Measurements from ENCODE around the gene ZNF862. TPM values are rescaled to one million over a fixed set of nuclear protein-coding genes. Genes with fewer than 3 reads are reported as not detected.

The ZNF862 gene
- polyA plus RNA-seq, 1 donor from 2014 or later: 4.3 TPM

DNA sequence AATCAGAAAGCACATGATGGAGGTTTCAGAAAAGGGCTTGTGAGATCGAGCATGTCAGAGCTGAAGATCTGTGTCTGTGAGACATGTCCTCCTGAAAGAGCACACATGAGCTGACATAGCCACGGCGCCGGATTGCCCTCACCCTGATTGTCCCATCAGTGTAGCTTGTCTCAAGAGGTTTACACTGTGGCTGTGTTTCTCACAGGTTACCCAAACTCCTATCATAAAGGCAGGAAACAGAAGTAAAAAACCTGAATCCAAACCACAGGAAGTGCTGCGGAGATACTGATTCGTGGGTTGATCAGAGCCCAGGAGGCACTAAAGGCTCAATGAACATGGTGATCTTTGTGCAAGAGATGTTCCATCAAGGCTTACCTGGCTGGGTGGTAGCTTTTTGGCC is 31.7 kb downstream of the ZNF862 start:
- H3K4me1 Mint-ChIP-seq: peaks cover 12 to 27% (median 20%) of the 10 kb centered on the region in 3 donors
- no peaks in the 10 kb centered on the region for H3K9me3 Mint-ChIP-seq
- peak overlapping the region in 2 of 4 donors; percentile 2 to 30 for H3K4me3 Mint-ChIP-seq
- peak overlapping the region in 2 of 3 donors; percentile 78 to 82 for H3K27ac Mint-ChIP-seq
- no peaks in the 10 kb centered on the region for H3K27me3 Mint-ChIP-seq
- H3K36me3 Mint-ChIP-seq: no peaks in the 10 kb centered on the region

DNA sequence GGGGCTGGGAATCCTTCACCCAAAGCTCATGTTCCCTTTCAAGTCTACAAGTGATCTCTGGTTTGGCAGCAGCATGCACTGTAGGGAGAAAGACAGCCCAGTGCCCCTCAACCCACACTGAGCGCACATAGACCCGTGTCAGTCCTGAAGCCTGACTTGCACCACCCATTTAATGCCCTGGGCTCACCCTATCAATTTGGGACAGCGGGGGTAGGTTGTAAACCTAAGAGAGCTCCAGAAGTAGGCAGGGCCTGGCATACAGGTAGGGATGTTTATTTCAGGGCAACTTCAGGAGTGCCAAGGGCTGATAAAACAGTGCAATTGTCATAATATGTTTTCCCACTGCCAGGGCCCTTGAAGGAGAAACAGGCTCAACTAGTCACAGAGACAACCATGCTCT is 32.1 kb downstream of the ZNF862 start:
- Mint-ChIP-seq H3K27me3 (no peaks in the 10 kb centered on the region), H3K36me3 (no peaks in the 10 kb centered on the region), H3K4me1 (peaks cover 12 to 30% (median 24%) of the 10 kb centered on the region in 3 donors), H3K9me3 (no peaks in the 10 kb centered on the region), H3K27ac (peak overlapping the region in 1 of 3 donors; percentile 82), H3K4me3 (peak overlapping the region in 1 of 4 donors; percentile 2)

DNA sequence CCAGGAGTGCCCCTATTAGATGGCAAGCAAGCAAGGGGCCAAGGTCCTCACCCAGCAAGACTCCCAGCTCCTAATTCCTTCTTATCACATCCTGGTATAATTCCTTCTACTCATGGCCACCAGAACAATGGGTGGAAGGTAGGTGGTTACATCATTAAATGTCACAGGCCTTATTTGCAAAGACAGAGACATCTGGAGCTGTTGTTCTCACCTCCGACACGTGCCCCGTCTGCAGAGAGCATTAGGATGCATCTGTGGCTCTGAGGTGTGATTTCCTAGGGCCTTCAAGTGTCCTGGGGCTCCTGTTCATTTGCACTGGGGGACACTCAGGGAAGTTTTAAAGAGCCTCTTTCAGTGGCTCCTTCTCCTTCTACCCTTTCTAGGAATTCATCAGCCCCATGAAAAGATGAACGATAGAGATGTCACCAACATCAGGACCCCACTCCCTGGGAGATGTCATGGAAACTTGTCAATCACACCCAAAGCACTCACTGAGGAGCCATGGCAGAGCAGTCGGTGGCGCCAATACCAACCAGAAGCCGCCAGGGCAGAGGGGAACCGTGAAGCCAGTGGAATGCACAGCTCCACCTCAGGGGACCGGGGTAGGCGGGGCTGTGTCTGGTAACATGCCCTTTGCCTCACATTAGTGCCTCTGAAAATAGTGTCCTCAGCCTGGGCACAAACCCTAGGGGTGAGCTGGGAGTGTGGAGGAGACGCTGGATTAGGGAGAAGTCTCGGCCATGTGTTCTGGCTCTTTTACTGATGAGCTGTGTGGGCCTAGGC is 32.7 kb downstream of the ZNF862 start:
- H3K4me1 Mint-ChIP-seq: peaks cover 14 to 35% (median 26%) of the 10 kb centered on the region in 3 donors
- peak overlapping the region in 1 of 3 donors; percentile 50 for H3K27ac Mint-ChIP-seq
- no peaks in the 10 kb centered on the region for H3K36me3 Mint-ChIP-seq
- H3K4me3 Mint-ChIP-seq: peak overlapping the region in 2 of 4 donors; percentile 12 to 63
- no peaks in the 10 kb centered on the region for H3K9me3 Mint-ChIP-seq
- no peaks in the 10 kb centered on the region for H3K27me3 Mint-ChIP-seq

DNA sequence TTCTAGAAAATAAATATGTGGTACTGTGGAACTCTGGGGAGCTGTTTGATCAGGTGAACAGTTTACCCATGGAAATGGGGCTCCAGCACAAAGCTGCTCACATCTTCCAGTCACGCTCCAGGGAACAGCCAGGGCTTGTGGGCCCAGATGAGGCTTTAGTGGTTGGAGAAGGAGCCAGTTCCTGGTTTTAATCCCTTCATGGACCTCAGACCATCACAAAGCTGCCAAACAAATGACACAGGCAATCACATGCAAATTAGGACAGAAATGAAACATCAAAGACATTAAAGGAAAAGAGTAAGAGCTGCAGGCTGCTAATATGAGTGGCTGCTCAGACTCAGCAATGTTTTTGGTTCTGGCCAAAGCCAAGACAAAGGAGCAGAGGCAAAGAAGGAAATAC is 33.4 kb downstream of the ZNF862 start:
- Mint-ChIP-seq H3K9me3 (no peaks in the 10 kb centered on the region), H3K27ac (peak overlapping the region in 2 of 3 donors; percentile 23 to 89), H3K27me3 (no peaks in the 10 kb centered on the region), H3K4me1 (peaks cover 14 to 35% (median 26%) of the 10 kb centered on the region in 3 donors), H3K36me3 (no peaks in the 10 kb centered on the region), H3K4me3 (peak overlapping the region in 2 of 4 donors; percentile 63)

DNA sequence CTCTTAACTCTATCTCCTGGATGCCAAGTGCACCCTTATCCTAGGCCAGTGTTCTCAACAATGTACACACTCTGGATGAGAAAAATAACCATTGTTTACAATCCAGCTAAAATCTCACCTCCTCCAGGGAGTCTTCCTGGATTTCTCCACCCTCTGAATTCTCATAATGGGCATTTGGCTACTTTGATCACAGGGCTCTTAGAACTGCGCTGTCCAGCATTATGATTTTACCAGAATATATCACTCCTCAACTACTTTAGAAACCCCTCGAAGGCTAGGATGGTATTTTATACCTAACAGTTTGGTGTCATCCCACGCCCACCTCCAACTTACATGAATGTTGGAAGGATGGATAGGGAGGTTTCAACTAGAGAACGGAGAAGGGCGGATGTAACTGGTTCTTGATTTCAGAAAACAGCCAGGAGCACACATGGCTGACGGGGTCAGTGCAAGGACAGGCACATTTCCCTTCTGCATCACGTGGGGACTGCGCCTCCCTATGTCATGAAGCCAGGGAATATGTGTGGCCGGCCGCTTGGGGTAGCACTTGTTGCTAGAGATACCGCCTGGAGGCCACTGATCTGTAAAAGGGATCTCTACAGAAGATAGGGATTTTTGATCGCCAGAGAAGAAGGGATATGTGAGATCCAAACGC is 34.4 kb downstream of the ZNF862 start:
- Mint-ChIP-seq H3K4me1 (peaks cover 14 to 34% (median 26%) of the 10 kb centered on the region in 3 donors), H3K9me3 (no peaks in the 10 kb centered on the region), H3K27ac (peak overlapping the region in 2 of 3 donors; percentile 24 to 89), H3K27me3 (no peaks in the 10 kb centered on the region), H3K36me3 (no peaks in the 10 kb centered on the region), H3K4me3 (peak overlapping the region; percentile 84 to 97 (median 92))

DNA sequence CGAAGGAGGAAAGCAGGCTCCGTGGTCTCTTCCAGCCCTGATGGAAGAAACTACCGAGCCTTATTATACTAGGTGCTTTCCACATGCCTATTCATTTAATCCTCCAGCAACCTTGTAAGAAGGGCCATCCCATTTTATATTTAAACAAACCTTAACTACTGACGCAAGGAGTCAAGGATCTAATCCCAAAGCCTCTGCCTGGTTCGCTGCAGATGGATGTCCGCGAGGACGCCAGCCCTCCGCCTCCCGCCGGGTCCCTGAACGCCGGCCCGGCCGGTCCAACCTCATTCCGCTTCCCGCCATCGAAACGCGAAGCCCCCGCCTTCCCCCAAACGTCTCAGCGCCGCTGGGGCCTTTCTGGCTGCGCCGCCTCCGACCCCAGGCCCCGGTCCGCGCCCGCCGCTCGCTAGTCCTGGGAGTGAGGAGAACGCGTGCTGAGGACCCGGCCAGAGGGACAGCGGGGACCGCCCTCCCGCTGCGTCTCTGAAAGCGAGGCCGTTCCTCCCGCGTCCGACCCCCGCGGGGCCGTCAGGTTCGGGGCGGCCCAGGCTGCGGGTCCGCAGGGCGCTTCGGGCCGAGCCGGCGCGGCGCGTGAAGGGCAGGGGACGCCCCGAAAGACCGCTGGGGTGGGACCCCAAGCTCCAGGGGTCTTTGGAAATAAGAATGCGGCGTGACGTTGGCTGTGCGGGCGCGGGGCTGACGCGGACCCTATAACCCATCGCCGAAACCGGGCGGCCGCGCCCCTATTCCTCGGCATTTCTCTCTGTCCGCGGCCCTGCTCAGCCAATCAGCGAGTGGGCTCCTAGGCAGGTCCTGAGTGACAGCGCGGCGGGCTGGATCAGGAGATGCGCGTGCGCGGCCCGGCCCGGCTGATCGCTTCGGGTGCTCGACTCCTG is 35.1 kb downstream of the ZNF862 start, which contains the start of gene ATP6V0E2:
TSS of gene ATP6V0E2 (plus strand) at position 896 of the 896 bp plus-strand sequence. CDS start 97 bp downstream, outside the sequence.
- peaks cover 14 to 34% (median 26%) of the 10 kb centered on the region in 3 donors for H3K4me1 Mint-ChIP-seq

DNA sequence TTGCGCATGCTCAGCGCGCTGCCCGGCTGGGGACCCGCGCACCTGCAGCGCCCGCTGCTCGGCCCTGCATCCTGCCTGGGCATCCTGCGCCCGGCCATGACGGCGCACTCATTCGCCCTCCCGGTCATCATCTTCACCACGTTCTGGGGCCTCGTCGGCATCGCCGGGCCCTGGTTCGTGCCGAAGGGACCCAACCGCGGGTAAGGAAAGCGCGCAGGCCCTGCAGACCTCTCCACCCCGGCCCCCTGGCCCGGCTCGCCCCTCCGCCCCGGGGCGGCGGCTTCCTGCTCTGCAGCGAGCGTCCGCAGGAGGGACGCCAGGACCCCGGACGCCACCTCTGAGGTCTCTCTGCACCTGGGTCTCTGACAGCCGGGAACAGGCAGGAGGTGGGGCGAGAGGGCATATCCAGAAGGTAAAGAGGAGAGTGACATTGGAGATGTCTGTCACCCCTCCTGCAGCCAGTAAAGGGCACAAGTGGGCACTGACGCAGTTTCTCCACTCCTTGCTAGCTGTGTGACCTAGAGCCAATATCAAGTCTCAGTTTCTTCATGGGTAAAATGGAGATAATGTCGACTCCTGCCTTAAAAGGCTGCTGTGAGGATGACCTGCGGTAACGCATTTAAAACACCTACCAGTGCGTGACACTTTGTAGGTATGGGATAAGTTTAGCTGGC is 35.9 kb downstream of the ZNF862 start:
- Mint-ChIP-seq H3K36me3 (no peaks in the 10 kb centered on the region), H3K4me1 (peaks cover 14 to 30% (median 26%) of the 10 kb centered on the region in 3 donors), H3K9me3 (no peaks in the 10 kb centered on the region), H3K27me3 (no peaks in the 10 kb centered on the region), H3K27ac (peak overlapping the region; percentile 63 to 90 (median 64)), H3K4me3 (peak overlapping the region; percentile 89 to 97 (median 96))

More for the DNA sequence above, 35.1 kb downstream of the ZNF862 start, which contains the start of gene ATP6V0E2:
- Mint-ChIP-seq H3K36me3 (no peaks in the 10 kb centered on the region), H3K9me3 (no peaks in the 10 kb centered on the region), H3K4me3 (peak within 1 kb of the TSS; percentile 89 to 97 (median 96)), H3K27me3 (no peaks in the 10 kb centered on the region), H3K27ac (peak within 1 kb of the TSS; percentile 63 to 90 (median 64))

DNA sequence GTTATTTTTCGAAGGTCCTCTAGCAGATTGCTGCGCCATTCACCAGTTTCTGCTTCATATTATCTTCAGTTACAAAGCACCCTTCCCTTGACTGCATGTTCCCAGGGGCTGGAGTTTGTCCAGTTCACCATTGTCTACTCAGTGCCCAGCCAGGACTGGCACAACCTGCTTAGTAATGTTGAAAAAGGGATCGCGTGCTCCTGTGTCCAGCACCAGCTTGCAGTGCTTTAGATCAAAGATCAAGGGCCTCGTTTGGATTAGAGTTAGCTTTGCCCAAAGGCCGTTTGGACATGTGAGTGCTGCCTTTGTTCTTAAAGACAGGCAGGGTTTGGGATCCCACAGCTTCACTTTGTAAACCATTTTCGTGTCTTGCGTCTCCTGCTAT is 36.5 kb downstream of the ZNF862 start:
- H3K27me3 Mint-ChIP-seq: no peaks in the 10 kb centered on the region
- peak overlapping the region; percentile 89 to 97 (median 96) for H3K4me3 Mint-ChIP-seq
- peaks cover 12 to 27% (median 25%) of the 10 kb centered on the region in 3 donors for H3K4me1 Mint-ChIP-seq
- no peaks in the 10 kb centered on the region for H3K36me3 Mint-ChIP-seq
- peak overlapping the region in 2 of 3 donors; percentile 51 to 90 for H3K27ac Mint-ChIP-seq
- no peaks in the 10 kb centered on the region for H3K9me3 Mint-ChIP-seq

DNA sequence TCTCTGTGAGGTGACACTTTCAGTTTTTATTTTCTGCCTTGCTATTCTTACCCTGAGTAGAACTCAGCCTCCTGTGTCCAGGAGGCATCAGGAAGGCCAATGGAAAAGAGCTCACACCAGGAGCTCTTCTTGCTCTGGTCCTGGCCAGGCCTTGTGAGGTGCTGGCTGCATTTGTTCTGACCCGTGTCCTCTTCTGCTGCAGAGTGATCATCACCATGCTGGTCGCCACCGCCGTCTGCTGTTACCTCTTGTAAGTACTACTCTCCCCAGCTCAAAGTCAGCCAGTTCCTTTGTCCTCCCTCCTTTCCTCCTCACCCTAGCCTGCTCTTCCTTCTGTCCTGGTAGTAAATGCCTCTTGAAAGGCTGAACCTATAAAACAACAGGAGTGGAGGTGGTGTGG is 37.2 kb downstream of the ZNF862 start:
- peaks cover 5 to 20% (median 19%) of the 10 kb centered on the region in 3 donors for H3K4me1 Mint-ChIP-seq
- H3K9me3 Mint-ChIP-seq: no peaks in the 10 kb centered on the region
- H3K27me3 Mint-ChIP-seq: no peaks in the 10 kb centered on the region
- H3K27ac Mint-ChIP-seq: peak overlapping the region in 1 of 3 donors; percentile 90
- H3K36me3 Mint-ChIP-seq: no peaks in the 10 kb centered on the region
- H3K4me3 Mint-ChIP-seq: peak overlapping the region in 2 of 4 donors; percentile 41 to 97

DNA sequence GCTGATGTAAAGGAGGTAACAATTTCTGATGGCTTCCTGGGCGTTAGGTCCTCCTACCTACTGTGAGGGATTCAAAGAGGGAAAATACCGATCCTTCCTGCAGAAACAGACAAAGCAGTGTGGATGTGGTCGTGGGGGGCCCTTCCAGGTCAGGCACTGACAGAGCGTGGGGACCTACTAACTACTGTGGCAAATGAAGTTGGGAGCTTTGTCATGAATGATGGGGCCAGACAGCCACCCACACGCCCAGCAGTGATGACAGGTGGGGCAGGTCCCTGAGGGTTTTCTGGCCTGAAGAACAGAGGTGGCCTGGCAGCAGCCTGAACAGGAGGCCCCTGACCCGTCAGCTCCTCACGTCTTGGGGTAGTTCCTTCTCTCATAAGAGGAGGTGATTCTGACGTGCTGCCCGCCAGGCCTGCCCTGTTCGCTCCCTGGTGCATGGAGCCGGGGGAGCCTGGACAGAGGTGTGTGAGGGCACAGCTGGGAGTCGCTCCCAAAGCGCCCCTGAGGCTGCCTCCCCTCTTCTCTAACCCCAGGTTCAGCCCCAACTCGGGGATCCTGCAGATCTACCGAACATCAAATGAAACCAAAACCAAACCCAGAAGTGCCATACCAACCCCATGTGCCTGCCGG is 39.8 kb downstream of the ZNF862 start:
- H3K27me3 Mint-ChIP-seq: no peaks in the 10 kb centered on the region
- H3K27ac Mint-ChIP-seq: no peak overlapping the region
- H3K4me1 Mint-ChIP-seq: peaks cover 5 to 14% (median 13%) of the 10 kb centered on the region in 3 donors
- H3K9me3 Mint-ChIP-seq: no peaks in the 10 kb centered on the region
- H3K4me3 Mint-ChIP-seq: peak overlapping the region in 1 of 4 donors; percentile 53
- peaks cover 3% of the 10 kb centered on the region for H3K36me3 Mint-ChIP-seq

DNA sequence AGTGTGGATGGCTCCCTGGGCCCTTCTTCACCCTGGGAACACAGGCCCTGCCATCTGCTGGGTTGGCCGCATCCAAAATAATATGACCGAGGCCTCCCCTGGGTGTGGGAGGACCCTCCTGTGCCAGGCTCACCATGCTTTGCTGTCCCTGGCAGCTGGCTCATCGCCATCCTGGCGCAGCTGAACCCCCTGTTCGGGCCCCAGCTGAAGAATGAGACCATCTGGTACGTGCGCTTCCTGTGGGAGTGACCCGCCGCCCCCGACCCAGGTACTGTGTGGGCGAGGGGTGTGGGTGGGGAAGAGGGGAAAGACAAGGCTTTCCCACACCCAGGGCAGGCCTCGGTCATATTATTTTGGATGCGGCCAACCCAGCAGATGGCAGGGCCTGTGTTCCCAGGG is 40.3 kb downstream of the ZNF862 start:
- Mint-ChIP-seq H3K4me1 (peaks cover 9 to 13% (median 12%) of the 10 kb centered on the region in 3 donors), H3K27me3 (no peaks in the 10 kb centered on the region), H3K4me3 (no peak overlapping the region), H3K27ac (no peak overlapping the region), H3K9me3 (no peaks in the 10 kb centered on the region), H3K36me3 (peaks cover 3% of the 10 kb centered on the region)

DNA sequence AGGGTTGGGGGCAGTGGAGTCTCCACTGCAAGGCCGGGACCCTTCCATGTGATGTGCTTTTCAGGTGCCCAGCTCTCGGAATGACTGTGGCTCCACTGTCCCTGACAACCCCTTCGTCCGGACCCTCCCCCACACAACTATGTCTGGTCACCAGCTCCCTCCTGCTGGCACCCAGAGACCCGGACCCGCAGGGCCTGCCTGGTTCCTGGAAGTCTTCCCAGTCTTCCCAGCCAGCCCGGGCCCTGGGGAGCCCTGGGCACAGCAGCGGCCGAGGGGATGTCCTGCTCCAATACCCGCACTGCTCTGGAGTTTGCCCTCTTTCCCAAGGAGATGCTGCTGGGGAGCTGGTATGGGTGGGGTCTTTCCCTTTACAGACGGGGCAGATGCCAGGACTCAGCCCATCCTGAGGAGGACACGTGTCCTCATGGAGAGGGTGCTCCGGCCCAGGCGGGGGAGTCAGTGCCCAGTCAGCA is 41.1 kb downstream of the ZNF862 start:
- Mint-ChIP-seq H3K36me3 (peaks cover 3% of the 10 kb centered on the region), H3K27me3 (no peaks in the 10 kb centered on the region), H3K27ac (no peak overlapping the region), H3K9me3 (no peaks in the 10 kb centered on the region), H3K4me3 (no peak overlapping the region), H3K4me1 (peaks cover 10 to 12% (median 11%) of the 10 kb centered on the region in 3 donors)

DNA sequence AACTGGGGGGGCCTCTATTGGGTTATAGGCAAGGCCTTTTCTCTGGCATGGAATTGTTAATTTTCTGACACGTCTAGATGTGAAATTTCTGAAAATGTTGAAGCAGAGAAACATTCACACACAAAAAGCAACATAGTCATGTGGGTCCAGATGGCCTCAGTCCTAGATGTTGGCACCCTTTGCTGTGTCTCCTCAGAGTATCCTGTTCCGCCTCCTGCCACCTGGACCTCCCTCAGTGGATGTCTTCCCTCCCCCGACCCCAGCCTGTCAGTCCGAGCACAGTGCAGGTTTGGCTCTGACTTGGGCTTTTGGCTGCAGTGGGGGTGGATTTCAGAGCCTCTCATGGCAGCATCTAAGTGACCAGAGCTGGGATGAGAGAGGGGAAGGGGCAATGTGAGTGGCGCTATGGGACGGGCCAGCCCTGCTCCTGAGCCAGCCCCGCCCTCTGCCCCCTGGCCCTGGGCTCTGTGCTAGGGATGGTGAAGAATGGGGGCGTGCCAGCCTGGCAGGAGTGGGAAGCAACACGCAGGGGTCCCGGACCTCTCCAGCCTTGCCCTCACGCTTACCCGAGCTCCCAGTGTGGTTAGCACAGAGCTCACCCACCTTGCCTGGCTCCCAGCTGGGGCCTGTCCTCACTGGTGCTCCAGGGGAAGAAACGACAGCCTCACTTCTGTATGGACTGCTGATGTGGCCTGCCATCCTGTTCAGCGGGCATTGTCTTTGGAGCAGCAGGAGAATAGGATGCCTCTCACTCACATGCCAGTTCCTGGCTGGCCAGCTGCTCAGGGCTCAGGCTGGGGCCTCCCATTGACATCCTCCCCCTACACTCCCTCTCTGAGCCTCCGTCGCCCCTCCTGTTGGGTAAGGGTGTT is 41.8 kb downstream of the ZNF862 start:
- H3K4me3 Mint-ChIP-seq: no peak overlapping the region
- H3K27ac Mint-ChIP-seq: no peak overlapping the region
- peaks cover 4 to 7% (median 7%) of the 10 kb centered on the region in 3 donors for H3K4me1 Mint-ChIP-seq
- no peaks in the 10 kb centered on the region for H3K27me3 Mint-ChIP-seq
- no peaks in the 10 kb centered on the region for H3K9me3 Mint-ChIP-seq
- H3K36me3 Mint-ChIP-seq: peaks cover 3% of the 10 kb centered on the region

All from IgD-negative memory B cell (primary cell).